ENCODE measurements around the gene CTNNA2.
A peak's percentile ranks its signal among the peaks of the same experiment; 100 is the strongest.

The CTNNA2 gene

DNA sequence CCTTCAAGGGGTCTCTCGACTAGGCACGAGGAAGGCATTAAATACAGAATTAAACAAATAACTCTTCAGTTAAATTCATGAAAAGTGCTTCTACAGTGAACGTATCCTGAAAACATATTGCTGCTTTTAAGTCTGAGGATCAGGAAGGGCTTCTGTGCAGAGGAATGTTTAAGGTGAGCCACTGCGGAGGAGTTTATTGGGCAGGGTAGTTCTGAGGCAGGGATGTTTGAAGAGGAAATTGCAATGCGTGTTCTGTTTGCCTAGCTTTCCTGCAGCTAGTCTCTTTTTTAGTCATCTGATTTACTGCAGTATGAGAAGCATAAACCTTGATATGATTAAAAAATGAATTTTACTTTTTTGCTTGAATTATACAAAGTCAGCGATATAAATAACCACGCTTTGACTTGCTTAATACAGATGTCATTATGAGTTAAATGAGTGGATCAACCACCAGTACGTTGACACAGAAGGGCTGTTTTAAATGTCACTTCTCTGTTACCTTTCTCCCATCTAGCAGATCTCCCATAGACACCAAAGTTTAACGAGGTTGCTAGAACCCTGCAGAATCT lies 98.7 kb downstream of the CTNNA2 start:
- FAIRE-seq (no peak), DNase-seq (ENCODE audit: low spot score) (no peak)

- FAIRE-seq (no peak), DNase-seq (ENCODE audit: low spot score) (peak; percentile 14)
Measured at GRCh38 chr2:79612999-79613398, 100.1 kb downstream of the CTNNA2 start.

- FAIRE-seq: no peak
Measured at GRCh38 chr2:79619442-79619841, 106.6 kb downstream of the CTNNA2 start.

DNA sequence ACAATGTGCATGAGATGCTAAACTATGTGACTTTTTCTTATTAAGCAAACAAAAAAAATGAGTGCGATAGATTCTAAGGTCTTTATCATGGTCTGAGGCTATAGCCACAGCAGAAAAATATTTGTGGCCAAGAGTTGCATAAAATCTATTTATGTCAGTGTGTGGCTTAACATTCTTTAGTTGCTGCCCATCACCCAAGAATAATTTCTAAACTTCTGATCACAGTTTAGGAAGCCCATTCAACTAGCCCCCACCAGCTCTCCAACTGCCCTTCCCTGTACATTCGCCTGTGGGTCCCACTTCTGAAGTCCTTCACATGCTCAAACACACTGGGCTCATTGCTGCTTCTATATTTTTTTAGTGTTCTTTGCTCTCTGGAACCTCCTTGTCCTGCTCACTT lies 107.1 kb downstream of the CTNNA2 start:
- DNase-seq (ENCODE audit: low spot score): no peak
- no peak for FAIRE-seq

More at GRCh38 chr2:79619442-79619841, 106.6 kb downstream of the CTNNA2 start:
- DNase-seq (ENCODE audit: low spot score): no peak

DNA sequence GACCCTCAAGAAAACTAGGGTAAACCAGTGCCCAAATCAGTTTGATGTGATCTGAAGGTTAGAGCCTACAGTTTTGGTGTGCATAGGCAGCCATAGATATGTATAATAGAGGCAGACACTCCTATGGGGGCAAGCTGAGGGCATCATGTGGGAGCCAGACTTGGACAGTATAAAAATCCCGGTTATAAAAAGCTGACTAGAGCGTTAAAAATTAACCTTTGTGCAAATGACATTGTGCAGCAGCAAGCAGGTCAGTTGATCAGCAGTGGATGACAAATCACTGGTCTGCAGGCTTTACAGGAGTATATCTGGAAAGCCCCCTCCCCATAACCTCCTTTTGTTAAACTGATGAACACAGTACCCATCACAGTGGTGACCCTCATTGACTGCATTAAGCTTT lies 107.8 kb downstream of the CTNNA2 start:
- no peak for FAIRE-seq
- no peak for DNase-seq (ENCODE audit: low spot score)

- no peak for DNase-seq (ENCODE audit: low spot score)
- FAIRE-seq: peak; percentile 63
Measured at GRCh38 chr2:79621252-79621651, 108.4 kb downstream of the CTNNA2 start.

- no peak for FAIRE-seq
Measured at GRCh38 chr2:79621755-79622154, 108.9 kb downstream of the CTNNA2 start.

GRCh38 chr2:79622508-79622907 lies 109.7 kb downstream of the CTNNA2 start:
- peak; percentile 20 for DNase-seq (ENCODE audit: low spot score)
- no peak for FAIRE-seq

More at GRCh38 chr2:79621755-79622154, 108.9 kb downstream of the CTNNA2 start:
- no peak for DNase-seq (ENCODE audit: low spot score)

DNA sequence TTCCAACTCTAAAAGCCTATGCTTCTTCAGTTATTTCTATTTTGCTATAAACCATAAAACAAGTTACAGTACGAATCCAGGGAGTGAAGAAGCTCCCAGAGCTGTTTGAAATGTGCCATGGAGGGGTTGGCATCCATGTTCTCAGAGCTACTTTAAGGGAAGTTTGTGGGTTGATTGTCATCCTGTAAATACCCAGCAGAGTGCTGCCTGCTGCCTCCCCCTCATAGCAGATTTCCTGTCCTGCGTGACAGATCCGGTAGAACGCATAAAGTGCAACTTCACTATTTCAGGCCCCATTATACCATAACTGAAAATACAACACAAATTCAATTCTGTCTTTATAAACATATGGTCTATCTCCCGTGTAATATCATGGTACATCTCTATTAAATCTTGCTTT lies 114.4 kb downstream of the CTNNA2 start:
- no peak for FAIRE-seq
- no peak for DNase-seq (ENCODE audit: low spot score)

DNA sequence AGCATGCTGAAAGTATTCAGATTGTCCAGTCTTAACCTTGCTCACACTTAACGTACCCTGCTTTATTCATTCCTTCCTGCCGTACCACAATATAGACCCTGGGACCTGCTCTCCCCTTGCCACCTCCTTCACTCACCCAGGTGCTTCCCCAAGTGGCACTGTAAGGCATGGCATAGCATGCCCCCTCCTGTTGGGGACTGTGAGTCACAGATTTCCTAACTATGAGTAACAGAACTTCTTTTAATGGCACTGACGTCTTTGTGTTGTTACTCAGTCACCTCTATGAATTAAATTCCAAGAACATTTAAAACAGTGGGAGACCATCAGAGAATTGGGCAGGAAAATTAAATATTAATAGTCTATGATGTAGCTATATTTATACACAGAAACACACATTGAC lies 117.2 kb downstream of the CTNNA2 start:
- DNase-seq (ENCODE audit: low spot score): peak; percentile 62
- FAIRE-seq: peak; percentile 53

DNA sequence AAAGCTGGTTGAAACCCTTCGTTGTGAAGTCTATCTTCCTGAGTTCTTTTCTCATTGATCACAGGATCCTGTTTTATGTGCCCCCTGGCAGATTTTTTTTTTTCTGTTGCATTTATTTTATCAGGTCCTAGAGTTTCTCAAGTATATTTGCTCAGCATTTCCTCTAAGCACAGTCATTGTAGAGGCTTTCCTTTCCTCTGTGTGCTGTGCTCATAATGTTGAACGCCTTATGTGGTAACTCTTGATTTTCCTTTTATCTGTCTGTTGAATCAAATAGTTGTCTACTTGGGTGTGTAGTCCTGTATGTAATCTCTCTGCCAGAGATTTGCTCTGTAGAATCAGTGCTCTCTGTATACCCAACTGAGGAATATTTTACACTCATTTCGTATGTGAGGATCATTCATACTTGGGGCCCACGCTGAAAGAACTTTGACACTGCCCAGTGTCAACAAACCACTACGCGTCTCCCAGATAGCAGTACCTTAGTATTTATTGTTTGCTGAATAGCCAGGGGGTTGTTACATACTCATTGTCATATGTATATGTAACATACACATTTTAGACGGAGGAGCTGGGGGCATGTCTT lies 118.2 kb downstream of the CTNNA2 start:
- DNase-seq (ENCODE audit: low spot score) (no peak), FAIRE-seq (no peak)

- FAIRE-seq: no peak
- DNase-seq (ENCODE audit: low spot score): no peak
Measured at GRCh38 chr2:79638410-79638809, 125.6 kb downstream of the CTNNA2 start.

- no peak for FAIRE-seq
Measured at GRCh38 chr2:79638954-79639353, 126.1 kb downstream of the CTNNA2 start.

GRCh38 chr2:79640001-79640400 lies 127.2 kb downstream of the CTNNA2 start:
- no peak for FAIRE-seq

More at GRCh38 chr2:79638954-79639353, 126.1 kb downstream of the CTNNA2 start:
- no peak for DNase-seq (ENCODE audit: low spot score)

DNA sequence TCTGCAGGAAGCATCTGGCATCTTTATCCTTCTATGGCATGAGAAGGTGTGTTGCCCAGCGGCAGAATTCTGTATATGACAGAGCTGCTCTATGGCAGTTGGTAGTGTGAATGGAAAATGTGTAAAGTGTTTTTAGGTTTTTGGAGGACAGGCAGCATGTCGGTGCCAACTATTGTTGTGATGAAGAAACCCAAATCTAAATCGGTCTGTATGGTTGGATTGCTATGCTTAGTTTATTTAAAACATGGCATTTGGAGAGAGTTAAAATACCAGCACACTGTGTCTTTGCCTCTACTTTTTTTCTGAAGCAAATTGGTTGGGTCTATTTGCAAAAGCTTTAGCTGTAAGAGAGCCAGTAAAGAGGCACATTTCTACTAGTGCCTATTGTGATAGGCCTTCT lies 136.7 kb downstream of the CTNNA2 start:
- DNase-seq (ENCODE audit: low spot score) (no peak), FAIRE-seq (no peak)

More at GRCh38 chr2:79640001-79640400, 127.2 kb downstream of the CTNNA2 start:
- DNase-seq (ENCODE audit: low spot score): no peak

GRCh38 chr2:79660557-79660956 lies 147.7 kb downstream of the CTNNA2 start:
- FAIRE-seq (no peak), DNase-seq (ENCODE audit: low spot score) (no peak)

DNA sequence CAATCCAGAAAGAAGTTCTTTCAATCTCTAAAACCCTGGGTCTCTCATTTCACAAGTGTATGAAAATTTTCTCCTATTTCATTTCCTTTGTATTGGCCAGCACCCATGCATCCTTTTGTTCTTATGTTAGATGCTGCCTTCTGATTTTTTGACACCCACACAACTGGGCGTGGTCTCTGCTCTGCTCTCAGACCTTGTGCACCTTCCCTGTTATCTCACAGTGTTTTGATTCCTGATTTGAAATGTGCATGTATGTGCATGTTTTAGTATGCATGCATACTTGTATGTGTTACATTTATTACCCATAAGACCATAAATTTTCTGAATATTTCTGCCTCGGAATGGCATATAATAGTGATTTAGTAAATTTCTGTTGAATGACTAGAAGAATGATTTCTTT lies 152.2 kb downstream of the CTNNA2 start:
- FAIRE-seq: no peak
- DNase-seq (ENCODE audit: low spot score): no peak

DNA sequence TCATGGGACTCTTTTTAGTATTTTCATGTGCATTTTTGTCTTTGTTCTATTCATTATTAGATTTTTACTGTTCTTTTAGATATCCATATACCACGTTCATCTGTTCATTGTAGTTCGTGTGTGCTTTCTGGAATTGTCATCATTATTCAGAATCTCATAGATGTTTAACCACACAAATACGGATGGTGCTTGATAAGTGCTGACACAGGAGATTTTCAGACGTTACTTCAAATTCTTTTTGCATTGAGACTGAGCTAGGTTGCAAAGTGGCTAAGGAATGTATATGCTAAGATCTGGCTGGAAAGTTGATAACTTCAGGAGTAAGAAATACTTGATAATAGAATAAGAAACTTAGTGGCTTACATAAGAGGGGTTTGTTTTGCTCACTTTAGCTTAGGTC lies 153.6 kb downstream of the CTNNA2 start:
- FAIRE-seq (no peak), DNase-seq (ENCODE audit: low spot score) (no peak)

GRCh38 chr2:79669714-79670113 lies 156.9 kb downstream of the CTNNA2 start:
- FAIRE-seq (no peak), DNase-seq (ENCODE audit: low spot score) (no peak)

DNA sequence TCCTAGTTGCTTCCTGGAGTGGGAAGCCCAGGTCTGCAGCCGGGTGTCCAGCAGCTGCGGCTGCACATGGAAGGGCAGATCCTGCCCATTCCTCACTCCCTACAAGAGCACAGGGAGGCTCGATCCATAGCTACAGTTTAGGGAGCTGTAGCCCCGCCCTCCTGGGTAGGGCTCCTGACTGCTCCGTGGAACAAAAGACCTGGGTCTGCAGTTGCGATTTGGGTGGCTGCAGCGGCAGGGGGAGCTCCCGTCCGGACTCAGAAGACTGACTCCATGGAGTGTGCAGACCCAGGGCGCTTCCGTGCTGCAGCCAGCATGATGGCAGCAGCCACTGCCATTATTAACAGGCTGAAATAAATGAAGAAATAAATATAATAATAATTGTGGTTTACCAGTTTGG lies 157.3 kb downstream of the CTNNA2 start:
- DNase-seq (ENCODE audit: low spot score) (no peak), FAIRE-seq (no peak)

DNA sequence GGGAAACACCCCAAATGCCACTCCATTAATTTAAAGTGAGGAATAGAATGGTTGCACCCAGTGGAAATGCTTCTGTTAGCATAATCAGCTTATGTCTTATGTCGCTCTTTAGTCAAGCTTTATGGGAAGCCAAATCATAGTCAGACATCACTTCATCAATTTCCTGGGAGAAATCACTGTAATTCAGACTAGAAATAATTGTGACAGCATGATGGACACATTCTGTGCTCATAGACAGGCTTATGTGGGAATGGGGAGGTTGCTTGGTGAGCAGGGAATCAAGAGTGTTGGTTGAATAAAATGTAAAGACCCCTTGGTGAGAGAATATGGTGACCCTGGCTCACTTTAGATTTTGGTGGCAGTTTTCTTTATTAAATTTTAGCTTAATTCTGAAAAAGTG lies 174.0 kb downstream of the CTNNA2 start:
- no peak for DNase-seq (ENCODE audit: low spot score)
- no peak for FAIRE-seq

GRCh38 chr2:79695248-79695647 lies 182.4 kb downstream of the CTNNA2 start:
- DNase-seq (ENCODE audit: low spot score) (no peak), FAIRE-seq (no peak)

DNA sequence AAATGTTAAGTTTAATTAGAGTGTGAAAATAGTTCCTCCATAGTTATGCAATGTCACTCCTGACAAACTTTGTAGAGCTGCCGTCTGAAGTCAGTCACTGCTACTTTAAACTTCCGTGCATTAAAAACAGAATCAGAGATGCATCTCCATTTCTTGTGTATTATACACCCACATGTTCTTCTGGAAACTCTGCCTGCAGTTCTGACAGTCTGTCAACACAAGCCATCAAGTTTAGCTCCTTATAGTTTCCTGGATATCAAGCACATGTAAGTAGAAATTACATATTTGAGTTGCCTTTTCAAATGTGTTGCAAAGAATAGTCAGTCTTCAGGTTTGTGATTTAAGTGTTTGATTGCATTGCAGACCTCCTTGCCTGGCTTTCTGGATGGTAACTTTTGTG lies 184.3 kb downstream of the CTNNA2 start:
- no peak for DNase-seq (ENCODE audit: low spot score)
- no peak for FAIRE-seq
